Hematopoietic multipotent progenitor cell treated with erythropoietin and hydrocortisone succinate and interleukin-3 and kit ligand, for 4 days (in vitro differentiated cells): Measurements from ENCODE around the gene HSD11B2.

Experiments
- DNase-seq: peaks from one replicate; pipeline ENCODE4 v3.0.0-alpha.2; 2015

Gene HSD11B2

DNA sequence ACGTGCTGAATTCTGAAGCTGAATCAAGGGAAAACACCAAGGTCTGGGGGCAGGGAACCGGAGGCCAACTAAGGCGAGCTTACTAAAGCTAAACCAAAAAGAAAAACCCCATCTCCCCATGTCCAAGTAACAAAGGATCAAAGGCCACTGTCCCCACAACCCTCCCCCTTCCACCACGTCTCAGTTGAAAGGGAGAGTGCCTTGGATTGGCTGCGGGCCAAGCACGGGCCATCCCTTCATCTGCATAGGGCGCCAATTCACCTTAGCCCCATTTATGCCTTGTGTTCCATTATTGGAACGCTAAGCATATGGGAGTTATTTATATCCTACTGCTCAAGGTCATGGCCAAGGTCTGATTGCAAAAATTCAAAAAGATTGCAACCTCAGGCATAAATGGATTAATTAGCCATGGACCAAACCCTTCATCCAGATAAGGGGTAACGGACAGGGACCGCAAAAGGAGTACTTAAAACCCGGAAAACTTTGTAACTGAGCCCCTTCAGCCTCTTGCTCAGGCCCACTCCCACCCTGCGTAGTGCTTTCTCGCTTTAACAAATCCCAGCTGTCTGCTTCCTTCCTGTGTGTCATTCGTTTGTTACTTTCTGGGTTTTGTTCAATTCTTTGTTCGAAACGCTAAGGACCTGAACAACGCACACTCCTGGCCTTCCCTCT lies 50.8 kb downstream of the HSD11B2 start:
- peak; percentile 68 for DNase-seq

DNA sequence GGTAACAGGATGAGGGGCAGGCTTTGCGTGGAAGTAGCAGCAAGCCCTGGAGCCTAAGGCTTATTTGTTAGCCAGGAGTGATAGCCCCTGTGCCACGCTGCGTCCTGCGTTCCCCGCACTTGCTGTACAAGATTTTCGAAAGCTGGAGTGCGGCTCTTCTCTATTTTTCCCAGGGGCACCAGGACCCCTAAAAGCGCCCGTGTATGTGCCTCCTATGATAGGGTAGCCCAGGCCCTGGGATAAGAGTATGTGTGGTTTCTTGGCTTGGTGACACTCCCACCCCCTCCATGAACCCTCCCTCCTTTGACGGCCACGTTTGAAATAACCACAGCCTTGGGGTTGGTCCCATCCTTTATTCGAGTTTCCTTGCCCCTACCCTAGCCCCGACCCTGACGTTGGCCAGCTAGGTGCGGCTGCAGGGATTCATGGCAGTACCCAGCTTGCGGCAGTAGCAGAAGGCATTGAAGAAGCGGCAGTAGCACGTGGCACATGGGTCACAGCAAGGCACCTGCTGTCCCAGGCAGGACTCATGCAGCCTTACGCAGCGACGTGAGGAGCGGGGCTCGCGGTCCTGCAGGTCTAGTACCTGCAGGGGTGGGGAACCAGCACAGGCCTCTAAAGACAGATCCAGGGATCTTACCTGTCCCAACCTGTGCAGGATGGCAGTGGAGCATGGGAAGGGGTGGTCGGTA lies 51.5 kb downstream of the HSD11B2 start:
- DNase-seq, result peak; percentile 52

DNA sequence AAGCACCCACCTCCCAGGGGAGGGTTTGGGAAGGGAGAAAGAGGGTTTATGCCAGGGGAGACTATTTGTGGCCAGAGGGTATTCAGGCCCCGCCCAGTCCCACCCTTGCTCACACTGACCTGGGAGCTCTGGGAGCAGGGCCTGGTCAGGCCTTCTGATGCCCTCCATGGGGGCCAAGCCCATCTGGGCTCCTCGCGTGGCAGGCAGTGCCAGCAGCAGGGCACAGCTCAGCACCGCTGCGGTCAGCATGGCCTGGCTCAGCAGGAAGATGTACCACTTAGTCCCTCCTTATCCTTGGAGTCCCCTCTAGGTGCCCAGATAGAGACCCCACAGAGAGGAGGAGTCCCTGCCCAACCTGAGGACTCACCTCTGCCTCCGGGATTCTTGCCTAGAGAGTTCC lies 52.2 kb downstream of the HSD11B2 start, which contains the start of gene AGRP:
Gene AGRP (minus strand): TSS at position 398 of the 400 bp plus-strand sequence. CDS start 149 bp downstream, at position 249.
- no peak for DNase-seq

DNA sequence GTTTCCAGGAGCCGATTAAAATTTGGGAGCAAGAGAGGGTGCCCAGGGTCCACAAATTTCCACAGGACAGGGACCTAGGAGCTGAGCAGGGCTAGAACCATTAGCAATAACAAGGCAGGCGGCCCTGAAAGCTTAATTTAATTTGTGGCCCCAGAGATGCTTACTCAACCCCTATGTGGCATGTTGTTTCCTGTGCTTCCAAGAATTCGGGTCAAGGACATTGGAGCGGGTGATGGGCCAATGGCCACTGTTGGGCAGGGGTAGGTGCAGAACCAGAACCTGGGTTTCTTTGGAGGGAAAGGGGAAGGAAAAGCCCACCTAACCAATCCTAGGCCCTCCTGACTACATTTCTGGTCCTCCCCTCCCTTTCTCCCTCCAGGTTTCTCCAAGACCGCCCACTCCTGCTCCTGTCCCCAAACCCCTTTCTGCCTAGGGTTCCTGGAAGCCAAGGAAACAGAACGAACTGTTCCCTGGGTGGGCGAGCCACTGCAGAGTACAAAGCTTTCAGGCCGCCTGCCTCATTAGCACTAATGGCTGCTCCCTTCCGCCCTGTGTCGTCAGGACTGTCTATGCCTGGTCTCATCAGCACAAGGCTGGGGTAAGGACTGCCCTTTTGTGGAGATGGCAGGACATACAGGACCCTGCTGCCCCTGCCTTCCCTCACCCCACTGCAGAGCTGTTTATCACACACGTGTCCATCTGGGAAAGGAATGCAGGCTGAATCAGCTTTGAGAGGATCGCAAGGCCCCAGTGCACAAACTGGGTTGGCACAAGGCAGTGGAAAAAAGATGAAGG lies 53.0 kb downstream of the HSD11B2 start:
- DNase-seq, result no peak

DNA sequence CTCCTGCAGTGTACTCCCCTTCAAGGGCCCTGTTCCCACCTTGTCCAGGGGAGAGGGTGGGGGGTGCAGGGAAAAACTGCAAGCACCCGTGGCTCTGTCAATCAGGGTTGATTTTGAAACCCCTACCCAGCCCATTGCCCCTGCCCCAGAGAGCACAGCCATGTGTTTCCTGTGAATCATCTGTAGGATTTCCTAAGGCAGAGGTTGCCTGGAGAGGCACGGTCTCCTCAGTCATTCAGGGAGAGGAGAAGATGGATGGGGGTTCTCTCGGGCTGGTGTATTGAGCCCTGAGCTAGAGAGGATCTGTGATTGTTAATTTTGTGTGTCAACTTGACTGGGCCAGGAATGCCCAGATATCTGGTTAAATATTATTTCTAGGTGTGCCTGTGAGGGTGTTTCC lies 55.9 kb downstream of the HSD11B2 start:
- no peak for DNase-seq
